Measurements from ENCODE around the gene HSPA4.

HSPA4 gene

GRCh38 chr5:133086366-133086875 lies 34.6 kb downstream of the HSPA4 start:
- no peaks in the 10 kb centered on the region for H3K9me3 Mint-ChIP-seq
- no peak overlapping the region for H3K27ac Mint-ChIP-seq
- H3K4me1 Mint-ChIP-seq (ENCODE audit: low read depth) = peaks cover 4% of the 10 kb centered on the region
- no peak overlapping the region for H3K4me3 Mint-ChIP-seq
- H3K36me3 Mint-ChIP-seq (ENCODE audit: low read depth) = peaks cover 96% of the 10 kb centered on the region
- no peaks in the 10 kb centered on the region for H3K27me3 Mint-ChIP-seq
- intact Hi-C loops (cut with micrococcal nuclease) = no loop called here

GRCh38 chr5:133088064-133088463 lies 36.3 kb downstream of the HSPA4 start:
- Mint-ChIP-seq H3K36me3 (ENCODE audit: low read depth) (peaks cover 98% of the 10 kb centered on the region), H3K4me3 (no peak overlapping the region), H3K27me3 (no peaks in the 10 kb centered on the region), H3K9me3 (no peaks in the 10 kb centered on the region), H3K27ac (no peak overlapping the region), H3K4me1 (ENCODE audit: low read depth) (peaks cover 4% of the 10 kb centered on the region)
- intact Hi-C loops (cut with micrococcal nuclease) = no loop called here

- Mint-ChIP-seq H3K27ac (no peak overlapping the region), H3K4me1 (ENCODE audit: low read depth) (peaks cover 4% of the 10 kb centered on the region), H3K27me3 (no peaks in the 10 kb centered on the region), H3K36me3 (ENCODE audit: low read depth) (peaks cover 98% of the 10 kb centered on the region), H3K9me3 (no peaks in the 10 kb centered on the region), H3K4me3 (no peak overlapping the region)
- intact Hi-C loops (cut with micrococcal nuclease) = loop anchor here (10.0 kb wide), 1 partner anchor 166 kb away; no protein-coding TSS in a partner anchor
Observed at GRCh38 chr5:133091034-133091433, 39.2 kb downstream of the HSPA4 start.

- Mint-ChIP-seq H3K9me3 (no peaks in the 10 kb centered on the region), H3K36me3 (ENCODE audit: low read depth) (peaks cover 55% of the 10 kb centered on the region), H3K27ac (no peak overlapping the region), H3K4me3 (no peak overlapping the region), H3K4me1 (ENCODE audit: low read depth) (peaks cover 6% of the 10 kb centered on the region), H3K27me3 (peaks cover 10% of the 10 kb centered on the region)
- intact Hi-C loops (cut with micrococcal nuclease) = no loop called here
Observed at GRCh38 chr5:133106343-133106742, 54.5 kb downstream of the HSPA4 start.

GRCh38 chr5:133106761-133107572 lies 55.2 kb downstream of the HSPA4 start:
- Mint-ChIP-seq H3K4me3 (no peak overlapping the region), H3K4me1 (ENCODE audit: low read depth) (peaks cover 6% of the 10 kb centered on the region), H3K27ac (peak overlapping the region; percentile 21), H3K36me3 (ENCODE audit: low read depth) (peaks cover 48% of the 10 kb centered on the region), H3K9me3 (no peaks in the 10 kb centered on the region), H3K27me3 (peaks cover 10% of the 10 kb centered on the region)
- intact Hi-C loops (cut with micrococcal nuclease) = no loop called here

GRCh38 chr5:133108481-133108921 lies 56.7 kb downstream of the HSPA4 start:
- peaks cover 6% of the 10 kb centered on the region for H3K4me1 Mint-ChIP-seq (ENCODE audit: low read depth)
- intact Hi-C loops (cut with micrococcal nuclease) = no loop called here
- no peak overlapping the region for H3K27ac Mint-ChIP-seq
- H3K9me3 Mint-ChIP-seq = no peaks in the 10 kb centered on the region
- H3K27me3 Mint-ChIP-seq = peaks cover 10% of the 10 kb centered on the region
- no peak overlapping the region for H3K4me3 Mint-ChIP-seq
- H3K36me3 Mint-ChIP-seq (ENCODE audit: low read depth) = peaks cover 33% of the 10 kb centered on the region

- no peak overlapping the region for H3K4me3 Mint-ChIP-seq
- H3K4me1 Mint-ChIP-seq (ENCODE audit: low read depth) = peaks cover 6% of the 10 kb centered on the region
- peaks cover 10% of the 10 kb centered on the region for H3K27me3 Mint-ChIP-seq
- peaks cover 19% of the 10 kb centered on the region for H3K36me3 Mint-ChIP-seq (ENCODE audit: low read depth)
- no peaks in the 10 kb centered on the region for H3K9me3 Mint-ChIP-seq
- H3K27ac Mint-ChIP-seq = no peak overlapping the region
- intact Hi-C loops (cut with micrococcal nuclease) = loop anchor here (5.0 kb wide), 3 partner anchors 137 to 832 kb away; no protein-coding TSS in a partner anchor
Observed at GRCh38 chr5:133109655-133110483, 58.1 kb downstream of the HSPA4 start.

GRCh38 chr5:133110709-133111108 lies 58.9 kb downstream of the HSPA4 start:
- intact Hi-C loops (cut with micrococcal nuclease) = loop anchor here (1.0 to 5.0 kb wide), 4 partner anchors 137 to 832 kb away; no protein-coding TSS in a partner anchor
- H3K9me3 Mint-ChIP-seq = no peaks in the 10 kb centered on the region
- peaks cover 10% of the 10 kb centered on the region for H3K27me3 Mint-ChIP-seq
- peaks cover 6% of the 10 kb centered on the region for H3K4me1 Mint-ChIP-seq (ENCODE audit: low read depth)
- H3K36me3 Mint-ChIP-seq (ENCODE audit: low read depth) = peaks cover 11% of the 10 kb centered on the region
- H3K27ac Mint-ChIP-seq = no peak overlapping the region
- H3K4me3 Mint-ChIP-seq = no peak overlapping the region

GRCh38 chr5:133111299-133111698 lies 59.5 kb downstream of the HSPA4 start:
- intact Hi-C loops (cut with micrococcal nuclease) = loop anchor here (1.0 to 5.0 kb wide), 4 partner anchors 136 to 831 kb away; no protein-coding TSS in a partner anchor

GRCh38 chr5:133112026-133112660 lies 60.3 kb downstream of the HSPA4 start:
- Mint-ChIP-seq H3K9me3 (no peaks in the 10 kb centered on the region), H3K4me1 (ENCODE audit: low read depth) (peaks cover 6% of the 10 kb centered on the region), H3K36me3 (ENCODE audit: low read depth) (no peaks in the 10 kb centered on the region)

More at GRCh38 chr5:133111299-133111698, 59.5 kb downstream of the HSPA4 start:
- H3K27ac Mint-ChIP-seq = no peak overlapping the region
- H3K4me1 Mint-ChIP-seq (ENCODE audit: low read depth) = peaks cover 6% of the 10 kb centered on the region
- H3K4me3 Mint-ChIP-seq = no peak overlapping the region
- peaks cover 5% of the 10 kb centered on the region for H3K36me3 Mint-ChIP-seq (ENCODE audit: low read depth)
- peaks cover 10% of the 10 kb centered on the region for H3K27me3 Mint-ChIP-seq
- H3K9me3 Mint-ChIP-seq = no peaks in the 10 kb centered on the region

GRCh38 chr5:133113331-133114061 lies 61.7 kb downstream of the HSPA4 start:
- intact Hi-C loops (cut with micrococcal nuclease) = loop anchor here (5.0 kb wide), 3 partner anchors 134 to 829 kb away; no protein-coding TSS in a partner anchor
- peaks cover 1% of the 10 kb centered on the region for H3K4me1 Mint-ChIP-seq (ENCODE audit: low read depth)
- H3K27ac Mint-ChIP-seq = no peak overlapping the region
- no peaks in the 10 kb centered on the region for H3K36me3 Mint-ChIP-seq (ENCODE audit: low read depth)
- no peak overlapping the region for H3K4me3 Mint-ChIP-seq
- no peaks in the 10 kb centered on the region for H3K9me3 Mint-ChIP-seq
- peaks cover 10% of the 10 kb centered on the region for H3K27me3 Mint-ChIP-seq

More at GRCh38 chr5:133112026-133112660, 60.3 kb downstream of the HSPA4 start:
- H3K27ac Mint-ChIP-seq = no peak overlapping the region
- H3K4me3 Mint-ChIP-seq = no peak overlapping the region
- peaks cover 10% of the 10 kb centered on the region for H3K27me3 Mint-ChIP-seq
- intact Hi-C loops (cut with micrococcal nuclease) = loop anchor here (5.0 kb wide), 3 partner anchors 135 to 830 kb away; no protein-coding TSS in a partner anchor

- H3K4me3 Mint-ChIP-seq = no peak overlapping the region
- H3K4me1 Mint-ChIP-seq (ENCODE audit: low read depth) = no peaks in the 10 kb centered on the region
- H3K36me3 Mint-ChIP-seq (ENCODE audit: low read depth) = no peaks in the 10 kb centered on the region
- intact Hi-C loops (cut with micrococcal nuclease) = loop anchor here (5.0 kb wide), 3 partner anchors 133 to 828 kb away; no protein-coding TSS in a partner anchor
- H3K27me3 Mint-ChIP-seq = peaks cover 10% of the 10 kb centered on the region
- no peaks in the 10 kb centered on the region for H3K9me3 Mint-ChIP-seq
- no peak overlapping the region for H3K27ac Mint-ChIP-seq
Observed at GRCh38 chr5:133114166-133114932, 62.5 kb downstream of the HSPA4 start.
